HepG2 (cell line): ENCODE results near the gene PHF2.

Experiments
- ATF1 ChIP-seq: IDR thresholded peaks from 2 replicates; pipeline ENCODE4 v1.6.1; 2016; ENCODE audit warnings: mild to moderate bottlenecking, control low read depth
- CEBPB ChIP-seq: IDR thresholded peaks from 2 replicates; pipeline ENCODE4 v1.6.1; 2011; ENCODE audit warnings: low read depth, low read length, improper control_type of control experiment, borderline replicate concordance
- CTCF ChIP-seq: sonication (generic); formaldehyde crosslinking; IDR thresholded peaks from 2 replicates; pipeline ENCODE4 v1.5.0; 2020; ENCODE audit warnings: mild to moderate bottlenecking, missing genetic modification reagents, moderate library complexity
- HDAC2 ChIP-seq: sonication (generic); formaldehyde crosslinking; IDR thresholded peaks from 2 replicates; pipeline ENCODE4 v1.4.0; 2020; ENCODE audit warnings: missing genetic modification reagents
- HMG20B ChIP-seq: conservative IDR thresholded peaks from 2 replicates; pipeline ENCODE4 v1.6.1; 2016; ENCODE audit warnings: missing genetic modification reagents, missing compliant biosample characterization
- KDM1A ChIP-seq: IDR thresholded peaks from 2 replicates; pipeline ENCODE4 v1.6.1; 2016; ENCODE audit warnings: missing compliant biosample characterization
- MAFF ChIP-seq: IDR thresholded peaks from 2 replicates; pipeline ENCODE4 v1.6.1; 2011; ENCODE audit warnings: low read depth, low read length, improper control_type of control experiment
- RAD21 ChIP-seq: fragments of 450-650 bp; formaldehyde crosslinking; IDR thresholded peaks from 2 replicates; pipeline ENCODE4 v1.5.0; 2020; ENCODE audit warnings: mild to moderate bottlenecking
- ZBTB38 ChIP-seq: sonication (generic); formaldehyde crosslinking; IDR thresholded peaks from 2 replicates; pipeline ENCODE4 v1.5.1; 2020; ENCODE audit warnings: mild to moderate bottlenecking, missing genetic modification reagents
- ZNF607 ChIP-seq: sonication (generic); formaldehyde crosslinking; IDR thresholded peaks from 2 replicates; pipeline ENCODE4 v1.5.1; 2020; ENCODE audit warnings: missing genetic modification reagents, mild to moderate bottlenecking, borderline replicate concordance
- TF ChIP-seq, protein P1 (sequence below): conservative IDR thresholded peaks from 2 replicates; pipeline ENCODE4 v1.6.1; 2018; ENCODE audit warnings: missing genetic modification reagents

DNA sequence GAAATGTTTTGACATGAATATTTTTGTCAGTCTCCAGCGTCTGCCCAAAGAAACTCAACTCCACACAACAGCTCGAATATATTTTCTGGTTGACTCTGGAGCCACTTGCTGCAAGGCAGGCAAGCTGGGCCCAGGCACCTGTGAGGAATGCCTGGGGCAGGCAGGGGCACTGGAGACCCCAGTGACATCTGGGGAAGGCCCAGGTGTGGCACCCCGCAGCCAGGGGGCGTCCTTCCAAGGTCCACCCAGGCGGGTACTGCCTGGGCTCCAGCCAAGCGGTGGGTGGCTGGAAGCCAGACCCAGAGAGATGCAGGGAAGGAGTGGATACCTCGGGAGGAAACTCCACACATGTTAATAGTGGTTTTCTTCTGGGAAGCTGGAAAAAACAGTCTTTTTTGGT is 125.9 kb downstream of the PHF2 start:
- TF ChIP-seq, protein P1, sequence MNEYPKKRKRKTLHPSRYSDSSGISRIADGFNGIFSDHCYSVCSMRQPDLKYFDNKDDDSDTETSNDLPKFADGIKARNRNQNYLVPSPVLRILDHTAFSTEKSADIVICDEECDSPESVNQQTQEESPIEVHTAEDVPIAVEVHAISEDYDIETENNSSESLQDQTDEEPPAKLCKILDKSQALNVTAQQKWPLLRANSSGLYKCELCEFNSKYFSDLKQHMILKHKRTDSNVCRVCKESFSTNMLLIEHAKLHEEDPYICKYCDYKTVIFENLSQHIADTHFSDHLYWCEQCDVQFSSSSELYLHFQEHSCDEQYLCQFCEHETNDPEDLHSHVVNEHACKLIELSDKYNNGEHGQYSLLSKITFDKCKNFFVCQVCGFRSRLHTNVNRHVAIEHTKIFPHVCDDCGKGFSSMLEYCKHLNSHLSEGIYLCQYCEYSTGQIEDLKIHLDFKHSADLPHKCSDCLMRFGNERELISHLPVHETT (CRISPR knock-in tag), result no peak
- TF ChIP-seq HMG20B (no peak), CTCF (CRISPR knock-in tag) (peak; percentile 19; the same call in 1 of the 2 replicates), KDM1A (no peak), HDAC2 (no peak), ZBTB38 (CRISPR knock-in tag) (no peak), ZNF607 (CRISPR knock-in tag) (no peak), CEBPB (no peak), MAFF (no peak), RAD21 (no peak), ATF1 (CRISPR knock-in tag) (no peak)
